Measurements from ENCODE around the gene PTPRN2.
"Not testable (repeated sequence)": the region's sequence is repeated elsewhere in the genome, so short reads cannot be mapped to it uniquely, and the experiment has no call there.

The PTPRN2 gene

GRCh38 chr7:158284617-158285382 is 302.8 kb downstream of the PTPRN2 start:
- no peak for DNase-seq

GRCh38 chr7:158284121-158284520 is 303.5 kb downstream of the PTPRN2 start:
- DNase-seq, result no peak

DNA sequence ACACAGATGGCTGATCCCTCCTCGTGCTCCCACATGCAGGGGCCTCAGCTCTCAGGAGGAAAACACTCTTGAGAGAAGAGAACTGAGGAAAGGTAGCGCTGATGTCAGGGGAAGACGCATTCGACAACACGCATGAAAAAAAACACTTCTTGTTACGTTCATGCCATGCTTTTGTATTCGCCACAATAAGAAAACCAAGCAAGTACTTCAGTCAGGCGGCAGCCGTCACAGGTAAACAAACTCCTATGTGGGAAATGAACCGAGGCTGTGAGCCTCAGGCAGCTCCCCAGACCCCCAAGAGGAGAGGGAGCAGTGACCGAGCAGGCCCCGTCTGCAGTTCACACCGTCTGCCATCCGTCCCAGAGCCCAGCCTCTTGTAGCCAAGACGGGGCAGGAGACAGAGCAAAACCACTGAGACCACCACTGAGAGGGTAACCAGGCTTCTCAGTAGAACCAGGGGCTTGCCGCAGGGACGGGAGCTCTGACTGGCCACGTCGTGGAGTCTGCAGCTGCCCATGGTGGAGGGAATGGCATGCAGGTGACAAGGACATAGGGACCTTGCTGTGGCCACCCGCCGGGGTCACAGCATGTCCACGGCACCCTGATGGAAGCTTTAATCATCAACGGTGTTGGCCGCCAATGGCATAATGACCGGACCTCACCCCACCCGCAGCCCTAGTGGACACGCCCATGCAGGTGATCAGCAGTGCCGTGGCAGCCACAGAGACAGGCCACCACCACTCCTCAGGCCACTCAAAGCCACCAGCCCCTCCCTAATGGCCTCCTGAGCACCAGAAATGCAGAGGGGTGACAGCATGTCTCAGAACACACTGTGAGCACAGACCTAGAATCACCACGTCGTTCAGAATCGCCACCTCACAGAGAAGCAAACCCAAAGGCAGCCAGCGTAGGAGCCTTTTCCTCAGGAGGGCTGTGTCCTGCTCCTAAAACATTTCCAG is 304.3 kb downstream of the PTPRN2 start:
- no peak for DNase-seq

DNA sequence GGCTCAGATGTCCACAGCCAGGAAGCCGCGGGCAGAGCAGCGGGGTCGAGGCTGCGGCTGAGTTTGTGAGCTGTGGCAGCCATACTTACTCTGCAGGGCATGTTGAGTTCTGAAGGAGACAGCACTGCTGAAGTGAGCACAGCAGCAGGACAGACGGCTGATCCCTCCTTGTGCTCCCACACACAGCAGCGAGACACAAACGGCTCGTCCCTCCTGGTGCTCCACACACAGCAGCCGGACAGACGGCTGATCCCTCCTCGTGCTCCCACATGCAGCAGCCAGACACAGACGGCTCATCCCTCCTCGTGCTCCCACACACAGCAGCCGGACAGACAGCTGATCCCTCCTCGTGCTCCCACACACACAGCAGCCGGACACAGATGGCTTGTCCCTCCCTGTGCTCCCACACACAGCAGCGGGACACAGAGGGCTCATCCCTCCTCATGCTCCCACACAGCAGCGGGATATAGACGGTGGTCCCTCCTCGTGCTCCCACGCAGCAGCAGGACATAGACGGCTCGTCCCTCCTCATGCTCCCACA is 305.1 kb downstream of the PTPRN2 start:
- no peak for DNase-seq

- no peak for DNase-seq
Measured at GRCh38 chr7:158281441-158281840, 306.2 kb downstream of the PTPRN2 start.

DNA sequence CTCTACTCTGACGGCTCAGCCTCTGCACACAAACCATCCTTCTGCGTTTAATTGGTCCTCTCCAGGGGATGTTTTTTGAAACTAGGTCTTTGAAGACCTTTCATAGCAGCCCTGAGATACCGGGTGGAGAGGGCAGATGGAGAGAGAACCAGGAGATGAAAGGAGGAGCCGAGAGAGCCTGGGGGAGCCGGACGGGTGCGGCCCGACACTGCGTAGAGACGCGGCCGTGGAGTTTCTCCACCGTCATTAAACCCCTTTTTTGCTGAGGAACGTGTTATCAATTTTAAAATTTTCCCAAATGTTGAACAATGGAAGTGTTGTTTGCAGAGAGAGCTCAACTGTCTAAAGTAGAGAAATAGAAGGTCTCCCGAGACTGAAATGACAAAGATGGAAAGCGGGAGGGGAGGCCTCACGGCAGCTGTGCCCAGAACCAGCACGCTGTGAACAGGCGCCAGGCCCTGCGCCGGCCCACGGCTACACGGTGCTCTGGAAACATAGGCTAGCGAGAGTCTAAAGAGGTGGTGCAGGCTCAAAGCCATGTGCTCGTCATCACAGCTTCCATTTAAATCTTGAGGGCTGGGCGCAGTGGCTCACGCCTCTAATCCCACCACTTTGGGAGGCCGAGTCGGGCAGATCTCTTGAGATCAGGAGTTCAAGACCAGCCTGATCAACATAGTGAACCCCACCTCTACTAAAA is 307.0 kb downstream of the PTPRN2 start:
- no peak for DNase-seq

- DNase-seq, result no peak
Measured at GRCh38 chr7:158279539-158280447, 307.8 kb downstream of the PTPRN2 start.

GRCh38 chr7:158278745-158279320 is 308.8 kb downstream of the PTPRN2 start:
- DNase-seq, result no peak

DNA sequence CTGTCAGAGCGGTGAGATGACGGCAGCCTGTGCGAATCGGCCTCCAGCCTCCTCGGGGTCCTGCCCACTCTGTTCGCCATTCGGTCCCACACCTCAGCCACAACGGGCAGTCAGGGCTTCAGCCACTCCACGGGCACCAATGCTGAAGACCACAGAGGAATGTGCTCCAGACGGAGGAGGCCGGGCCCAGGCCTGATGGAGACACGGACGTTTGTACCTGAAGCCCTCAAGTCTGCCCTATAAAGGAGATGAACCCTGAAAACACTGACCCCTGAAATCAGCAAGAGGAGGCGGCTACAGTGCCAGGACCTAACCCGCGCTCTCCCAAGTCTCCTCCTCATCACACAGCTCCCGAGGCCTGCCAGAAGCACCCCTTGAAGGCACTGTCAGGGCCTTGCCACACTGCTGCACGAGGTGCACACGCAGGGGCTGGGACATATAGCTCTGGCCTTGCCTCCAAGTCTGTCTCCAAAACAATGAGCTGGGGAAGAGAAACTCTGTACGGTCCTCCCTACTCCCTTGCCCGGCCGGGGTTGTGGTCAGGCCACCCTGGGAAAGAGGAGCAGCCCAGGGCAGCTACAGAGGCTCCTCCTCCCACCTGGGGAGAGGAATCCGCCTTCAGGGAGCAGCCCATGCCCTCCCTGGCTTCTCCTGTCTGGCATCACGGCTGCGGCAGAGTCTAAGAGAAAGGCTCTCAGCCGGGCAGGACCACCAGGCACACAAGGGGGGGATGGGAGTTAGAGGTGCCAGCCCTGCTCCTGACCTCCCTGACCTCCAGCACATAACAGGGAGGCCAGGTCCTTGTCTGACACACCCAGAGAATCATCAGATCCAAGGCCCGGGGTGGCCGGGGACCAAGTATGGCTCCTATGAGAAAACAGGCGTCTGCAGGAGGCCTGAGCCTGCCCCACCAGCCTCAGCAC is 310.1 kb downstream of the PTPRN2 start:
- DNase-seq, result no peak

GRCh38 chr7:158276414-158277218 is 311.0 kb downstream of the PTPRN2 start:
- DNase-seq, result no peak

- no peak for DNase-seq
Measured at GRCh38 chr7:158275711-158276413, 311.8 kb downstream of the PTPRN2 start.

- no peak for DNase-seq
Measured at GRCh38 chr7:158274996-158275395, 312.6 kb downstream of the PTPRN2 start.

GRCh38 chr7:158274404-158274811 is 313.2 kb downstream of the PTPRN2 start:
- DNase-seq, result no peak

DNA sequence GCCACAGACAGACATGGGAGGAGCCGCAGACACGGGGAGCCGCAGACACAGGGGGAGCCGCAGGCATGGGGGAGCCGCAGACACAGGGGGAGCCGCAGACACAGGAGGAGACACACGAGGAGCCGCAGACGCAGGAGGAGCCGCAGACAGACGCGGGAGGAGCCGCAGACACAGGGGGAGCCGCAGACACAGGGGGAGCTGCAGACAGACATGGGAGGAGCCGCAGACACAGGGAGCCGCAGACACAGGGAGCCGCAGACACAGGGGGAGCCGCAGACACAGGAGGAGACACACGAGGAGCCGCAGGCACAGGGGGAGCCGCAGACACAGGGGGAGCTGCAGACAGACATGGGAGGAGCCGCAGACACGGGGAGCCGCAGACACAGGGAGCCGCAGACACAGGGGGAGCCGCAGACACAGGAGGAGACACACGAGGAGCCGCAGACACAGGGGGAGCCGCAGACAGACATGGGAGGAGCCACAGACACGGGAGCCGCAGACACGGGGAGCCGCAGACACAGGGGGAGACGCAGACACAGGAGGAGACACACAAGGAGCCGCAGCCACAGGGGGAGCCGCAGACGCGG is 313.8 kb downstream of the PTPRN2 start:
- DNase-seq, result not testable (repeated sequence)

- DNase-seq, result no peak
Measured at GRCh38 chr7:158273138-158273651, 314.4 kb downstream of the PTPRN2 start.

GRCh38 chr7:158272509-158273137 is 315.0 kb downstream of the PTPRN2 start:
- no peak for DNase-seq

DNA sequence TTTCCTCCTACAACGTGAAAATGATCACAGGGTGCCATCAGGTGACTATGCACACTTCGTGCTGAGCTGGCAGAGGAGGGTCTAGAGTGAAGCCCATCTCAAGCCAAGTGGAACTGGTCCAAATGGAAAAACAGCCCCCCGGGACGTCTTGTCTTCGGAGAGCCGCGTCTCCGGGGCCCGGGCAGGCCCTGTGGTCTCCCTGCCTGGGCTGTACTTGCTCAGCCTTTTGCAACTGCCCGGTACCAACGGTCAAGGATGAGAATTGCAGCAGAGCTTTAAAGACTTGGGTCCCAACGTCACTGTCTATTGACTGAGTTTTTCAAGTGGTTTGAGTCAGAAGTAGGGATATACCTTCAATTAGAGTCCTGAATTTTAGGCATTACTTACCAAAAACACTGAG is 315.5 kb downstream of the PTPRN2 start:
- no peak for DNase-seq

DNA sequence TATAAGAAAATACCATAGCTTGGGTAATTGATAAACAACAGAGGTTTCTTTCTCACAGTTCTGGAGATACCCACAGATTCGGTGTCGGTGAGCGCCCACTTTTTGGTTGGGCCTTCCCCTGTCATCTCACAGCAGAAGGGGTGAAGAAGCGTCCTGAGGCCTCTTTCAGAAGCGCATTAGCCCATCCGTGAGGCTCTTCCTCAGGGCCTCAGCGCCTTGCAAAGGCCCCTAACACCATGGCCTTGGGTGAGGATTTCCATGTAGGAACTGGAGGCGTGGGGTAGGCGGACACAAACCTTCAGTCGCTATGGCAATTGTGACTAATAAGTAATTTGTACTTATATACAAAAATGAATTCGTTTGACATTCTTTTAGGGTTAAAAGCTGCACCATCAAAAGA is 316.0 kb downstream of the PTPRN2 start:
- DNase-seq, result no peak
